ENCODE measurements around the gene PLEKHM2. TPM values are rescaled to one million over a fixed set of nuclear protein-coding genes. Genes with fewer than 3 reads are reported as not detected.

Gene PLEKHM2
- total RNA-seq, 1 donor from 2014 or later: 16.7 TPM

DNA sequence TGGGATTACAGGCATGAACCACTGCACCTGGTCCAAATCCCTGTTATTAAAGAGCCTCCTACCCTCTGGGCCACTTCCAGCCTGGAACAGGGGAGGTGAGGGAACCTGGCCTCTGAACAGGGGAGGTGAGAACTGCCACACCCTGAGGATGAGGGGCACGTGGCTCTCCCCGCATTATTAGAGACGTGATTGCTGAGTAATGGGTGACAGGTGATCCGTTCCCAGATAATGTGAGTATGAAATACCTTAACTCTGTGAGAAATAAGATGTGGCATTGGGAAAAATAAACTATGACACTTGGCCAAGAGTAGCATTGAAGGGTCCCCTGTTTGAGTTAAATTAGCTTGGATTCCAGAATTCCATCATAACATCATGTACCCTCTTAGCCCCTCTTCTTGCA is 38.3 kb downstream of the PLEKHM2 start:
- Histone ChIP-seq H3F3A (ENCODE audit: low read depth) (no peaks in the 10 kb centered on the region), H3K9ac (no peak overlapping the region), H3K27ac (no peak overlapping the region), H3K9me3 (ENCODE audit: low read depth) (no peaks in the 10 kb centered on the region), H3K79me2 (ENCODE audit: low read depth) (no peaks in the 10 kb centered on the region), H3K4me2 (no peak overlapping the region), H4K20me1 (ENCODE audit: low read depth) (no peaks in the 10 kb centered on the region), H2AFZ (replicated peaks) (no peak overlapping the region), H3K4me3 (no peak overlapping the region), H3K36me3 (no peaks in the 10 kb centered on the region), H3K27me3 (no peaks in the 10 kb centered on the region), H3K4me1 (no peaks in the 10 kb centered on the region)
- H3K9me3 Mint-ChIP-seq: no peaks in the 10 kb centered on the region
- H3K36me3 Mint-ChIP-seq: peaks cover 20% of the 10 kb centered on the region
- H3K27me3 Mint-ChIP-seq (ENCODE audit: insufficient read depth, low read depth): peaks cover 3% of the 10 kb centered on the region
- no peaks in the 10 kb centered on the region for H3K4me1 Mint-ChIP-seq
- TF ChIP-seq, protein P1, sequence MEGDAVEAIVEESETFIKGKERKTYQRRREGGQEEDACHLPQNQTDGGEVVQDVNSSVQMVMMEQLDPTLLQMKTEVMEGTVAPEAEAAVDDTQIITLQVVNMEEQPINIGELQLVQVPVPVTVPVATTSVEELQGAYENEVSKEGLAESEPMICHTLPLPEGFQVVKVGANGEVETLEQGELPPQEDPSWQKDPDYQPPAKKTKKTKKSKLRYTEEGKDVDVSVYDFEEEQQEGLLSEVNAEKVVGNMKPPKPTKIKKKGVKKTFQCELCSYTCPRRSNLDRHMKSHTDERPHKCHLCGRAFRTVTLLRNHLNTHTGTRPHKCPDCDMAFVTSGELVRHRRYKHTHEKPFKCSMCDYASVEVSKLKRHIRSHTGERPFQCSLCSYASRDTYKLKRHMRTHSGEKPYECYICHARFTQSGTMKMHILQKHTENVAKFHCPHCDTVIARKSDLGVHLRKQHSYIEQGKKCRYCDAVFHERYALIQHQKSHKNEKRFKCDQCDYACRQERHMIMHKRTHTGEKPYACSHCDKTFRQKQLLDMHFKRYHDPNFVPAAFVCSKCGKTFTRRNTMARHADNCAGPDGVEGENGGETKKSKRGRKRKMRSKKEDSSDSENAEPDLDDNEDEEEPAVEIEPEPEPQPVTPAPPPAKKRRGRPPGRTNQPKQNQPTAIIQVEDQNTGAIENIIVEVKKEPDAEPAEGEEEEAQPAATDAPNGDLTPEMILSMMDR (IDR thresholded peaks at IDR 0.05): no peak
- TF ChIP-seq EZH2phosphoT487 (IDR thresholded peaks at IDR 0.05): no peak
- no peak for TF ChIP-seq EZH2 (IDR thresholded peaks at IDR 0.05)
- no peak overlapping the region for H3K27ac Mint-ChIP-seq
- no peak for DNase-seq (ENCODE audit: low spot score)
- no peak overlapping the region for H3K4me3 Mint-ChIP-seq

DNA sequence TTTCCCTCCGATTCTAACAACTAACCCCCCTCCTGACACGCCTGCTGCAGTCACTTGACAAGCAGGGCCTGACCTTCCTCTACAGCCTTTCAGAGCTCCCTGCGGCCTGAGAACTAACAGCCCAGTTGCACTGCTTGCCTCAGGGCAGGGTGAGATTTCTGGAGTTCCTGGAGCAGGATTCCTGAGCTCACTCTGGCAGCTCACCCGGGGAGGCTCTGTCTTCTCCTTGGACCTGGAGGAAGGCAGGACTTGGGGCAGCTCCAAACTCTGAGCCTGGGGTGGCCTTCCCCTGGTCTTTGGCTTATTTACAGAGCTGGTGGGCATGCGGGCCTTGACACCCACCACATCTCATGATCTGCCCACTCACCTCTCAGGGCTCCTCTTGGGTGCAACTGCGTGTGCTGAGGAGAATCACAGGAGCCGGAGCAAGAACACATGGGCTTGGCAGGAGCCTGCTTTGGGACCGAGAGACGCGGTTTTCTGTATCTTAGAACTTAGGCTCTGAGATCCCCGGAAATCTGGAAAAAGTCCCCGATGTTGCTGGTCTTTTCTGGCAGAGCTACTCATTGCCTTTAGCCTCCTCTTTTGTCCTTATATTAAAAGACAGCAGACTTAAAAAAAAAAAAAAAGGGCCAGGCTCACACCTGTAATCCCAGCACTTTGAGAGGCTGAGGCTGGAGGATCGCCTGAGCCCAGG is 38.9 kb downstream of the PLEKHM2 start:
- no peak for DNase-seq (ENCODE audit: low spot score)
- Mint-ChIP-seq H3K36me3 (peaks cover 19% of the 10 kb centered on the region), H3K27me3 (ENCODE audit: insufficient read depth, low read depth) (peaks cover 3% of the 10 kb centered on the region), H3K9me3 (no peaks in the 10 kb centered on the region), H3K4me1 (no peaks in the 10 kb centered on the region), H3K27ac (peak overlapping the region; percentile 8), H3K4me3 (no peak overlapping the region)
- no peaks in the 10 kb centered on the region for H3K27me3 ChIP-seq
- no peaks in the 10 kb centered on the region for H3K79me2 ChIP-seq (ENCODE audit: low read depth)
- TF ChIP-seq, protein P1 (IDR thresholded peaks at IDR 0.05): no peak
- TF ChIP-seq EZH2phosphoT487 (IDR thresholded peaks at IDR 0.05): no peak
- no peak for TF ChIP-seq EZH2 (IDR thresholded peaks at IDR 0.05)
- no peaks in the 10 kb centered on the region for H3K9me3 ChIP-seq (ENCODE audit: low read depth)
- H3F3A ChIP-seq (ENCODE audit: low read depth): no peaks in the 10 kb centered on the region
- H3K4me3 ChIP-seq: no peak overlapping the region
- H4K20me1 ChIP-seq (ENCODE audit: low read depth): no peaks in the 10 kb centered on the region
- H3K36me3 ChIP-seq: no peaks in the 10 kb centered on the region
- no peak overlapping the region for H3K27ac ChIP-seq
- H3K9ac ChIP-seq: no peak overlapping the region
- H2AFZ ChIP-seq (replicated peaks): no peak overlapping the region
- H3K4me2 ChIP-seq: no peak overlapping the region
- H3K4me1 ChIP-seq: no peaks in the 10 kb centered on the region

DNA sequence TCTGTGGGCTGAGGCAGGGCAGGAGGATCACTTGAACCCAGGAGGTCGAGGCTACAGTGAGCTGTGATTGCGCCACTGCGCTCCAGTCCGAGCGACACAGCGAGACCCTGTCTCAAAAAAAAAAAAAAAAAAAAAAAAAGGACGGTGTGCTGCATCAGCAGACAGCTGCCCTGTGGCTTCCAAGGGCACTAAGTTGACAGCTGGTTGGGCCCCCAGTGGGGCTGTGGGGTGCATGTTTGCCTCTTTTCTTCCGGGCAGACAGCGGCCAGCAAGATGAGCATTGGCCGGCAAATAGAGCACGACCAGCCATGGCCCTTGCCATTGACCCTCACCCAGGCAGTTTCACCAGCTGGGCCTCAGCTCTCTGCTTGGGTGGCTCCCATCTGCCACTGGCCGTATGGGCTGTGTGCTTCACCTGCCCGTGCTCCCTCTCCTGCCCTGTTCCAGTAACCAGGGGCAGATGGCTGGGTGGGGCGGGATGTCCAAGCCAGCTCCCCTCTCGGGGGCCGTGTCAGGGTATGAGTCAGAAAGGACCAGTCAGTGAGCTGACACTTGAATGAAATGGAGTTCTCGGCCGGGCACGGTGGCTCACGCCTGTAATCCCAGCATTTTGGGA is 39.6 kb downstream of the PLEKHM2 start:
- no peak for TF ChIP-seq EZH2 (IDR thresholded peaks at IDR 0.05)
- TF ChIP-seq, protein P1 (IDR thresholded peaks at IDR 0.05): no peak
- TF ChIP-seq EZH2phosphoT487 (IDR thresholded peaks at IDR 0.05): no peak
- Mint-ChIP-seq H3K9me3 (no peaks in the 10 kb centered on the region), H3K4me3 (no peak overlapping the region), H3K27me3 (ENCODE audit: insufficient read depth, low read depth) (peaks cover 3% of the 10 kb centered on the region), H3K4me1 (no peaks in the 10 kb centered on the region), H3K36me3 (peaks cover 18% of the 10 kb centered on the region), H3K27ac (no peak overlapping the region)
- Histone ChIP-seq H3K79me2 (ENCODE audit: low read depth) (no peaks in the 10 kb centered on the region), H3K9ac (no peak overlapping the region), H3K9me3 (ENCODE audit: low read depth) (no peaks in the 10 kb centered on the region), H3K4me2 (no peak overlapping the region), H3K36me3 (no peaks in the 10 kb centered on the region), H3K4me3 (no peak overlapping the region), H3K27ac (no peak overlapping the region), H2AFZ (replicated peaks) (no peak overlapping the region), H4K20me1 (ENCODE audit: low read depth) (no peaks in the 10 kb centered on the region), H3K4me1 (no peaks in the 10 kb centered on the region), H3K27me3 (no peaks in the 10 kb centered on the region), H3F3A (ENCODE audit: low read depth) (no peaks in the 10 kb centered on the region)
- DNase-seq (ENCODE audit: low spot score): no peak
